ENCODE data around the gene AMPD3.

AMPD3 gene

GRCh38 chr11:10460611-10461275 is 5.7 kb downstream of the AMPD3 start:
- DNase-seq (ENCODE audit: low read depth in 2 of 2): no peak

GRCh38 chr11:10461276-10461790 is 6.3 kb downstream of the AMPD3 start:
- DNase-seq (ENCODE audit: low read depth in 2 of 2): no peak

- no peak for DNase-seq (ENCODE audit: low read depth in 2 of 2)
These were observed 7.8 kb downstream of the AMPD3 start for GRCh38 chr11:10462746-10463300.

- DNase-seq (ENCODE audit: low read depth in 2 of 2): no peak
These were observed 18.3 kb downstream of the AMPD3 start for GRCh38 chr11:10473371-10473770.

GRCh38 chr11:10474551-10474950 is 19.5 kb downstream of the AMPD3 start:
- no peak for DNase-seq (ENCODE audit: low read depth in 2 of 2)

- DNase-seq (ENCODE audit: low read depth in 2 of 2): no peak
These were observed 21.3 kb downstream of the AMPD3 start for GRCh38 chr11:10476342-10476741.

- no peak for DNase-seq (ENCODE audit: low read depth in 2 of 2)
These were observed 22.0 kb downstream of the AMPD3 start for GRCh38 chr11:10476927-10477689.

GRCh38 chr11:10477690-10478046 is 22.6 kb downstream of the AMPD3 start:
- DNase-seq (ENCODE audit: low read depth in 2 of 2): no peak

- DNase-seq (ENCODE audit: low read depth in 2 of 2): no peak
These were observed 23.0 kb downstream of the AMPD3 start for GRCh38 chr11:10478066-10478465.

- DNase-seq (ENCODE audit: low read depth in 2 of 2): no peak
These were observed 23.8 kb downstream of the AMPD3 start for GRCh38 chr11:10478574-10479550.

GRCh38 chr11:10480026-10480425 is 25.0 kb downstream of the AMPD3 start:
- no peak for DNase-seq (ENCODE audit: low read depth in 2 of 2)

- no peak for DNase-seq (ENCODE audit: low read depth in 2 of 2)
These were observed 25.7 kb downstream of the AMPD3 start for GRCh38 chr11:10480760-10481159.

GRCh38 chr11:10481560-10482349 is 26.7 kb downstream of the AMPD3 start:
- DNase-seq (ENCODE audit: low read depth in 2 of 2): no peak

GRCh38 chr11:10483174-10483573 is 28.1 kb downstream of the AMPD3 start:
- DNase-seq (ENCODE audit: low read depth in 2 of 2): no peak

GRCh38 chr11:10483584-10483983 is 28.5 kb downstream of the AMPD3 start:
- no peak for DNase-seq (ENCODE audit: low read depth in 2 of 2)

- no peak for DNase-seq (ENCODE audit: low read depth in 2 of 2)
These were observed 29.6 kb downstream of the AMPD3 start for GRCh38 chr11:10484461-10485180.

GRCh38 chr11:10485646-10486045 is 30.6 kb downstream of the AMPD3 start:
- DNase-seq (ENCODE audit: low read depth in 2 of 2): no peak

- DNase-seq (ENCODE audit: low read depth in 2 of 2): no peak
These were observed 31.2 kb downstream of the AMPD3 start for GRCh38 chr11:10486161-10486840.

- DNase-seq (ENCODE audit: low read depth in 2 of 2): no peak
These were observed 32.1 kb downstream of the AMPD3 start for GRCh38 chr11:10487002-10487647.
